K562 (cell line): Measurements from ENCODE around the gene UBA52. TPM values are rescaled to one million over a fixed set of nuclear protein-coding genes. Genes with fewer than 3 reads are reported as not detected.

Source experiments
- BRD4 ChIP-seq: fragments of 200-600 bp; sonication (generic); IDR thresholded peaks from 2 replicates; pipeline ENCODE4 v1.6.1; 2017; ENCODE audit warnings: inconsistent platforms
- CC2D1A ChIP-seq: fragments of 450-650 bp; IDR thresholded peaks from 2 replicates; pipeline ENCODE4 v1.6.1; 2017; ENCODE audit warnings: mild to moderate bottlenecking
- CREB3 ChIP-seq: fragments of 450-650 bp; conservative IDR thresholded peaks from 2 replicates; pipeline ENCODE4 v1.6.1; 2016; ENCODE audit warnings: missing genetic modification characterization, low read depth, mild to moderate bottlenecking, missing compliant biosample characterization, moderate library complexity
- EWSR1 ChIP-seq: fragments of 450-650 bp; IDR thresholded peaks from 2 replicates; pipeline ENCODE4 v1.6.1; 2018; ENCODE audit warnings: borderline replicate concordance, mild to moderate bottlenecking, low read depth, moderate library complexity; ENCODE audit not compliant: partially characterized antibody
- GABPA ChIP-seq: fragments of 200-800 bp; sonication (Bioruptor generic); conservative IDR thresholded peaks from 2 replicates; pipeline ENCODE4 v1.6.1; 2016; ENCODE audit warnings: low read depth, missing genetic modification characterization, missing compliant biosample characterization
- HDGF ChIP-seq: fragments of 450-650 bp; IDR thresholded peaks from 2 replicates; pipeline ENCODE4 v1.6.1; 2016
- HMG20B ChIP-seq: fragments of 250-450 bp; sonication (Bioruptor Pico); IDR thresholded peaks from 2 replicates; pipeline ENCODE4 v1.5.0; 2021; ENCODE audit warnings: mild to moderate bottlenecking
- ID3 ChIP-seq, 2 experiments: fragments of 250-450 bp in 1 of 2; fragments of 450-650 bp in 1 of 2; sonication (Bioruptor Pico) in 1 of 2; IDR thresholded peaks; 2 replicates each; pipeline versions ENCODE4 v1.6.1 to v1.8.0; 2016 to 2021; ENCODE audit warnings: mild to moderate bottlenecking in 2 of 2, moderate library complexity in 2 of 2, missing compliant biosample characterization in 1 of 2, missing genetic modification characterization in 1 of 2
- PML ChIP-seq: IDR thresholded peaks from 2 replicates; pipeline ENCODE4 v1.6.1; 2012; ENCODE audit warnings: low read length, inconsistent platforms
- SMAD2 ChIP-seq: fragments of 150-350 bp; IDR thresholded peaks from 2 replicates; pipeline ENCODE4 v1.6.1; 2014; ENCODE audit warnings: low read depth, mild to moderate bottlenecking, low read length
- ZKSCAN1 ChIP-seq: fragments of 150-350 bp; IDR thresholded peaks from 2 replicates; pipeline ENCODE4 v1.6.1; 2016; ENCODE audit warnings: low read depth, low read length
- ZNF134 ChIP-seq: fragments of 250-450 bp; sonication (Bioruptor Pico); conservative IDR thresholded peaks from 2 replicates; pipeline ENCODE4 v1.4.0; 2020
- ZNF253 ChIP-seq: fragments of 250-450 bp; sonication (Bioruptor Pico); conservative IDR thresholded peaks from 2 replicates; pipeline ENCODE4 v1.6.1; 2021; ENCODE audit warnings: mild to moderate bottlenecking
- ZNF407 ChIP-seq: fragments of 450-650 bp; IDR thresholded peaks from 2 replicates; pipeline ENCODE4 v1.6.1; 2016; ENCODE audit warnings: low read depth
- ZNF717 ChIP-seq: fragments of 250-450 bp; sonication (Bioruptor Pico); IDR thresholded peaks from 2 replicates; pipeline ENCODE4 v1.5.0; 2021
- polyA plus RNA-seq, 8 experiments: library from polyadenylated mRNA; depleted of rRNA in 4 of 8; stranded (reverse) in 5 of 8; unstranded in 3 of 8; fragments of >200 nt; fragmentation: Nextera tagmentation in 2 of 8; fragmentation: Illumina TruSeq in 1 of 8; extraction: Ambion mirVana in 2 of 8; extraction: Trizol in 1 of 8; gene quantifications; 2 replicates each; pipeline versions ENCODE4 v1.2.1 to v1.2.3, GENCODE V29; 2011 to 2014; ENCODE audit warnings: inconsistent platforms in 1 of 8, missing spikeins in 1 of 8
- total RNA-seq, 7 experiments: library from RNA; depleted of rRNA in 6 of 7; stranded (reverse); fragments of >200 nt in 6 of 7; fragmentation: Illumina TruSeq in 2 of 7; extraction: Trizol in 2 of 7; gene quantifications; 2 replicates each; pipeline versions ENCODE4 v1.2.1 to v1.2.3, GENCODE V29; 2011 to 2021; ENCODE audit warnings: low replicate concordance in 1 of 7
- TF ChIP-seq, protein P1 (sequence below): sonication (generic); formaldehyde crosslinking; IDR thresholded peaks from 2 replicates; pipeline ENCODE4 v1.8.0; 2022; ENCODE audit warnings: mild to moderate bottlenecking, missing genetic modification reagents

UBA52 gene
- total and polyA plus RNA-seq, 9 of the 15 experiments (the other 6 are each of a cell fraction or from before 2014, with no cell fraction given), result 1,110 to 2,751 (median 1,733) TPM

DNA sequence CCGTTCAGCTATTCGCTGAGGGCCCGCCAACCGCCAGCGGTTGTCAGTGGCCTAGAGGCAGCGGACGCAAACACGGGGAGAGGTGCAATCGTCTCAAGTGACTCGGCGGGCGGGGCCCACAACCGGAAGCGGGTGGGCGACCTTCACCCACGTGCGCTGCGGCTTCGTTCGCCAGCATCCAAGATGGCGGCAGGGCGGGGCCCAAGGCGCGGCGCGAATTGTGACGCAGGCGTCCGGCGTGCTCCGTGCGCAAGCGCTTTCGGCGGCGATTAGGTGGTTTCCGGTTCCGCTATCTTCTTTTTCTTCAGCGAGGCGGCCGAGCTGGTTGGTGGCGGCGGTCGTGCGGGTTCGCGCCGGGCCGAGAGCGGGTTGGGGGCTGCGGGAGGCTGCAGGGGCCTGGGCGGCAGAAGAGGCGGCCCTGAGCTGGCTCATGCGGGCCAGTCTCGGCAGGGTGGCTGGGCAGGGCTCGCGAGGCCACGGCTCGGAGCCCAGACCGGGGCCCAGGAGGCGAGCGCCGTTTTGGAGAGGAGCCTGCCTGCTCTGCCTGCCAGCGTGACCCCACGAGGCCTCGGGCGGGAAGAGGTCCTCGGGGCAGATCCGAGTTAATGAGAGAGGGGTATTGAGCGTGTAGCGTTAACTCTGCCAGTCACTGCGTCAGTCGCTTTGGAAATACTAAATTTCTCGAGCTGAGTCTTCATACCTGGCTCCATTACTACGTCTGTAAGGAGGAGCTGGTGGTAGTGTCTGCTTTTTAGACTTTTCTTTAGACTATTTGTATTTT is at the start of gene UBA52 (continued):
- TF ChIP-seq ZNF407 (no peak), CREB3 (tag) (no peak), ZKSCAN1 (peak; percentile 70), EWSR1 (no peak), HMG20B (CRISPR knock-in tag) (no peak), SMAD2 (no peak), ID3 (CRISPR knock-in tag; IDR thresholded peaks at IDR 0.05) (no peak), ID3 (tag; IDR thresholded peaks at IDR 0.05) (no peak; the same call in none of the 2 replicates), ZNF134 (CRISPR knock-in tag) (no peak), ZNF253 (CRISPR knock-in tag) (no peak), PML (peak; percentile 77), HDGF (no peak), BRD4 (0 out of 2 replicates have a peak, but pooled peaks have one; percentile 58), ZNF717 (CRISPR knock-in tag) (no peak), CC2D1A (no peak), GABPA (tag) (peak; percentile 96)
- TF ChIP-seq, protein P1, sequence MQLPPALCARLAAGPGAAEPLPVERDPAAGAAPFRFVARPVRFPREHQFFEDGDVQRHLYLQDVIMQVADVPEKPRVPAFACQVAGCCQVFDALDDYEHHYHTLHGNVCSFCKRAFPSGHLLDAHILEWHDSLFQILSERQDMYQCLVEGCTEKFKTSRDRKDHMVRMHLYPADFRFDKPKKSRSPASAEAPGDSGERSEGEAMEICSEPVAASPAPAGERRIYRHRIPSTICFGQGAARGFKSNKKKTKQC (CRISPR knock-in tag), result peak; percentile 25
